Peyer's patch (tissue), 4 donors: Measurements from ENCODE around the gene GSAP. TPM values are rescaled to one million over a fixed set of nuclear protein-coding genes. Genes with fewer than 3 reads are reported as not detected.
"Not testable (repeated sequence)": the region's sequence is repeated elsewhere in the genome, so short reads cannot be mapped to it uniquely, and the experiment has no call there.

Source experiments
- DNase-seq, 3 donors: peaks; one replicate each; pipeline ENCODE4 v3.0.0-alpha.2; 2017 to 2019
- H3K27ac ChIP-seq, 4 donors: fragments of 200-600 bp; sonication (generic); one replicate each; pipeline ENCODE4 v1.5.1; 2016 to 2019
- H3K27me3 ChIP-seq, 2 donors: fragments of 200-600 bp; sonication (generic); one replicate each; pipeline ENCODE4 v1.5.1; 2019
- H3K36me3 ChIP-seq, 3 donors: fragments of 200-600 bp; sonication (generic); one replicate each; pipeline ENCODE4 v1.5.1; 2016 to 2019
- H3K4me1 ChIP-seq, 4 donors: fragments of 200-600 bp; sonication (generic); one replicate each; pipeline ENCODE4 v1.5.1; 2016 to 2019
- H3K4me3 ChIP-seq, 4 donors: fragments of 200-600 bp; sonication (generic); 1 replicate in 3 of 4; 2 replicates in 1 of 4; pipeline ENCODE4 v1.5.1; 2016 to 2019; ENCODE audit warnings: mild to moderate bottlenecking in 1 of 4
- H3K9me3 ChIP-seq, 4 donors: fragments of 200-600 bp; sonication (generic); one replicate each; pipeline ENCODE4 v1.5.1; 2016 to 2019; ENCODE audit warnings: mild to moderate bottlenecking in 1 of 4
- CTCF ChIP-seq, 6 experiments: fragments of 450-650 bp in 4 of 6; fragments of 200-600 bp in 2 of 6; sonication (generic) in 1 of 6; IDR thresholded peaks; one replicate each; pipeline ENCODE4 v1.5.1; 2017 to 2019; ENCODE audit warnings: antibody characterized with exemption in 6 of 6, mild to moderate bottlenecking in 3 of 6, moderate library complexity in 1 of 6
- POLR2A ChIP-seq, 2 donors: fragments of 450-650 bp; IDR thresholded peaks; one replicate each; pipeline ENCODE4 v1.5.1; 2017; ENCODE audit warnings: antibody characterized with exemption in 2 of 2, mild to moderate bottlenecking in 2 of 2, moderate library complexity in 2 of 2
- total RNA-seq, 4 donors: library from RNA; depleted of rRNA; stranded (reverse); fragments of >200 nt; gene quantifications; one replicate each; pipeline ENCODE4 v1.1.0, GENCODE V29; 2016

The GSAP gene
- total RNA-seq, 4 donors from 2014 or later: 6.8 to 70.1 (median 28.7) TPM

GRCh38 chr7:77282897-77283296, 133.3 kb downstream of the GSAP start:
- Histone ChIP-seq H3K4me1 (no peaks in the 10 kb centered on the region), H3K9me3 (no peaks in the 10 kb centered on the region), H3K27ac (no peak overlapping the region), H3K4me3 (no peak overlapping the region), H3K36me3 (no peaks in the 10 kb centered on the region), H3K27me3 (no peaks in the 10 kb centered on the region)
- TF ChIP-seq CTCF (IDR thresholded peaks at IDR 0.05) (no peak), POLR2A (IDR thresholded peaks at IDR 0.05) (no peak)
- DNase-seq: no peak

GRCh38 chr7:77281780-77282478, 134.2 kb downstream of the GSAP start:
- Histone ChIP-seq H3K4me3 (no peak overlapping the region), H3K27me3 (no peaks in the 10 kb centered on the region), H3K4me1 (no peaks in the 10 kb centered on the region), H3K36me3 (no peaks in the 10 kb centered on the region), H3K9me3 (no peaks in the 10 kb centered on the region), H3K27ac (no peak overlapping the region)
- DNase-seq: no peak
- no peak for TF ChIP-seq CTCF (IDR thresholded peaks at IDR 0.05)
- TF ChIP-seq POLR2A (IDR thresholded peaks at IDR 0.05): no peak

- Histone ChIP-seq H3K36me3 (no peaks in the 10 kb centered on the region), H3K9me3 (no peaks in the 10 kb centered on the region), H3K27ac (no peak overlapping the region), H3K4me3 (no peak overlapping the region), H3K27me3 (no peaks in the 10 kb centered on the region), H3K4me1 (peaks cover 0 to 4% (median 0%) of the 10 kb centered on the region in 4 donors)
- no peak for DNase-seq
- TF ChIP-seq CTCF (IDR thresholded peaks at IDR 0.05): no peak
- TF ChIP-seq POLR2A (IDR thresholded peaks at IDR 0.05): no peak
Measured at GRCh38 chr7:77276120-77276519, 140.0 kb downstream of the GSAP start.

- not testable (repeated sequence) for H3K27ac ChIP-seq, H3K4me1 ChIP-seq, H3K4me3 ChIP-seq, H3K27me3 ChIP-seq, H3K36me3 ChIP-seq, H3K9me3 ChIP-seq, DNase-seq
Measured at GRCh38 chr7:77275663-77276062, 140.5 kb downstream of the GSAP start.

GRCh38 chr7:77271766-77272165, 144.4 kb downstream of the GSAP start:
- H3K36me3 ChIP-seq: no peaks in the 10 kb centered on the region
- no peak overlapping the region for H3K27ac ChIP-seq
- no peaks in the 10 kb centered on the region for H3K9me3 ChIP-seq
- TF ChIP-seq POLR2A (IDR thresholded peaks at IDR 0.05): no peak
- peaks cover 0 to 4% (median 0%) of the 10 kb centered on the region in 4 donors for H3K4me1 ChIP-seq
- no peaks in the 10 kb centered on the region for H3K27me3 ChIP-seq
- no peak overlapping the region for H3K4me3 ChIP-seq
- DNase-seq: no peak

GRCh38 chr7:77270094-77270480, 146.1 kb downstream of the GSAP start:
- TF ChIP-seq CTCF (IDR thresholded peaks at IDR 0.05) (no peak), POLR2A (IDR thresholded peaks at IDR 0.05) (no peak)
- no peaks in the 10 kb centered on the region for H3K4me1 ChIP-seq
- H3K27me3 ChIP-seq: no peaks in the 10 kb centered on the region
- no peak for DNase-seq
- no peaks in the 10 kb centered on the region for H3K36me3 ChIP-seq
- no peak overlapping the region for H3K27ac ChIP-seq
- H3K9me3 ChIP-seq: no peaks in the 10 kb centered on the region
- H3K4me3 ChIP-seq: no peak overlapping the region
